ENCODE measurements around the gene ATP6V0C.

GRCh38 chr16:2517954-2518605, 4.3 kb downstream of the ATP6V0C start:
- no peak for TF ChIP-seq POLR2AphosphoS5 (IDR thresholded peaks at IDR 0.05; ENCODE audit: low read depth)
- TF ChIP-seq CTCF (IDR thresholded peaks at IDR 0.05; ENCODE audit: insufficient read depth, low read length), result no peak
- TF ChIP-seq REST (IDR thresholded peaks at IDR 0.05; ENCODE audit: insufficient replicate concordance, low read depth), result no peak
